Measurements from ENCODE around the gene SFMBT1. TPM values are rescaled to one million over a fixed set of nuclear protein-coding genes. Genes with fewer than 3 reads are reported as not detected.

The SFMBT1 gene
- total and polyA plus RNA-seq, 2 experiments from 2014 or later, result 5.3 to 24.0 TPM

GRCh38 chr3:53043738-53044137 is 2.1 kb downstream of the SFMBT1 start (continued):
- TF ChIP-seq, protein P1, sequence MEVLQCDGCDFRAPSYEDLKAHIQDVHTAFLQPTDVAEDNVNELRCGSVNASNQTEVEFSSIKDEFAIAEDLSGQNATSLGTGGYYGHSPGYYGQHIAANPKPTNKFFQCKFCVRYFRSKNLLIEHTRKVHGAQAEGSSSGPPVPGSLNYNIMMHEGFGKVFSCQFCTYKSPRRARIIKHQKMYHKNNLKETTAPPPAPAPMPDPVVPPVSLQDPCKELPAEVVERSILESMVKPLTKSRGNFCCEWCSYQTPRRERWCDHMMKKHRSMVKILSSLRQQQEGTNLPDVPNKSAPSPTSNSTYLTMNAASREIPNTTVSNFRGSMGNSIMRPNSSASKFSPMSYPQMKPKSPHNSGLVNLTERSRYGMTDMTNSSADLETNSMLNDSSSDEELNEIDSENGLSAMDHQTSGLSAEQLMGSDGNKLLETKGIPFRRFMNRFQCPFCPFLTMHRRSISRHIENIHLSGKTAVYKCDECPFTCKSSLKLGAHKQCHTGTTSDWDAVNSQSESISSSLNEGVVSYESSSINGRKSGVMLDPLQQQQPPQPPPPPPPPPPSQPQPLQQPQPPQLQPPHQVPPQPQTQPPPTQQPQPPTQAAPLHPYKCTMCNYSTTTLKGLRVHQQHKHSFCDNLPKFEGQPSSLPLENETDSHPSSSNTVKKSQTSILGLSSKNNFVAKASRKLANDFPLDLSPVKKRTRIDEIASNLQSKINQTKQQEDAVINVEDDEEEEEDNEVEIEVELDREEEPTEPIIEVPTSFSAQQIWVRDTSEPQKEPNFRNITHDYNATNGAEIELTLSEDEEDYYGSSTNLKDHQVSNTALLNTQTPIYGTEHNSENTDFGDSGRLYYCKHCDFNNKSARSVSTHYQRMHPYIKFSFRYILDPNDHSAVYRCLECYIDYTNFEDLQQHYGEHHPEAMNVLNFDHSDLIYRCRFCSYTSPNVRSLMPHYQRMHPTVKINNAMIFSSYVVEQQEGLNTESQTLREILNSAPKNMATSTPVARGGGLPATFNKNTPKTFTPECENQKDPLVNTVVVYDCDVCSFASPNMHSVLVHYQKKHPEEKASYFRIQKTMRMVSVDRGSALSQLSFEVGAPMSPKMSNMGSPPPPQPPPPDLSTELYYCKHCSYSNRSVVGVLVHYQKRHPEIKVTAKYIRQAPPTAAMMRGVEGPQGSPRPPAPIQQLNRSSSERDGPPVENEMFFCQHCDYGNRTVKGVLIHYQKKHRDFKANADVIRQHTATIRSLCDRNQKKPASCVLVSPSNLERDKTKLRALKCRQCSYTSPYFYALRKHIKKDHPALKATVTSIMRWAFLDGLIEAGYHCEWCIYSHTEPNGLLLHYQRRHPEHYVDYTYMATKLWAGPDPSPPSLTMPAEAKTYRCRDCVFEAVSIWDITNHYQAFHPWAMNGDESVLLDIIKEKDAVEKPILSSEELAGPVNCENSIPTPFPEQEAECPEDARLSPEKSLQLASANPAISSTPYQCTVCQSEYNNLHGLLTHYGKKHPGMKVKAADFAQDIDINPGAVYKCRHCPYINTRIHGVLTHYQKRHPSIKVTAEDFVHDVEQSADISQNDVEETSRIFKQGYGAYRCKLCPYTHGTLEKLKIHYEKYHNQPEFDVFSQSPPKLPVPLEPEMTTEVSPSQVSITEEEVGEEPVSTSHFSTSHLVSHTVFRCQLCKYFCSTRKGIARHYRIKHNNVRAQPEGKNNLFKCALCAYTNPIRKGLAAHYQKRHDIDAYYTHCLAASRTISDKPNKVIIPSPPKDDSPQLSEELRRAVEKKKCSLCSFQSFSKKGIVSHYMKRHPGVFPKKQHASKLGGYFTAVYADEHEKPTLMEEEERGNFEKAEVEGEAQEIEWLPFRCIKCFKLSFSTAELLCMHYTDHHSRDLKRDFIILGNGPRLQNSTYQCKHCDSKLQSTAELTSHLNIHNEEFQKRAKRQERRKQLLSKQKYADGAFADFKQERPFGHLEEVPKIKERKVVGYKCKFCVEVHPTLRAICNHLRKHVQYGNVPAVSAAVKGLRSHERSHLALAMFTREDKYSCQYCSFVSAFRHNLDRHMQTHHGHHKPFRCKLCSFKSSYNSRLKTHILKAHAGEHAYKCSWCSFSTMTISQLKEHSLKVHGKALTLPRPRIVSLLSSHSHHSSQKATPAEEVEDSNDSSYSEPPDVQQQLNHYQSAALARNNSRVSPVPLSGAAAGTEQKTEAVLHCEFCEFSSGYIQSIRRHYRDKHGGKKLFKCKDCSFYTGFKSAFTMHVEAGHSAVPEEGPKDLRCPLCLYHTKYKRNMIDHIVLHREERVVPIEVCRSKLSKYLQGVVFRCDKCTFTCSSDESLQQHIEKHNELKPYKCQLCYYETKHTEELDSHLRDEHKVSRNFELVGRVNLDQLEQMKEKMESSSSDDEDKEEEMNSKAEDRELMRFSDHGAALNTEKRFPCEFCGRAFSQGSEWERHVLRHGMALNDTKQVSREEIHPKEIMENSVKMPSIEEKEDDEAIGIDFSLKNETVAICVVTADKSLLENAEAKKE (CRISPR knock-in tag; IDR thresholded peaks at IDR 0.05), result no peak
- TF ChIP-seq EZH2 (IDR thresholded peaks at IDR 0.05; ENCODE audit: low read depth, unreplicated experiment), result no peak
- TF ChIP-seq POLR2AphosphoS5 (IDR thresholded peaks at IDR 0.05; ENCODE audit: low read depth), result no peak
- no peak for TF ChIP-seq CREB1 (CRISPR knock-in tag; IDR thresholded peaks at IDR 0.05; ENCODE audit: low read depth)
- no peak for TF ChIP-seq ETS1 (IDR thresholded peaks at IDR 0.05)
- TF ChIP-seq ZNF114 (CRISPR knock-in tag; IDR thresholded peaks at IDR 0.05), result no peak

GRCh38 chr3:53042651-53043050 is 3.2 kb downstream of the SFMBT1 start:
- ATAC-seq, result no peak
- no peak overlapping the region for H3K27ac Mint-ChIP-seq
- H3K4me3 Mint-ChIP-seq, result 0 out of 3 replicates have a peak overlapping the region, but pooled peaks have one; percentile 2

More at GRCh38 chr3:53042651-53043050, 3.2 kb downstream of the SFMBT1 start:
- Histone ChIP-seq H3K27me3 (ENCODE audit: insufficient read depth) (peaks cover 27% of the 10 kb centered on the region), H3K79me2 (replicated peaks; ENCODE audit: insufficient read depth) (peaks cover 60% of the 10 kb centered on the region), H3F3A (replicated peaks; ENCODE audit: low read depth) (peaks cover 22% of the 10 kb centered on the region), H3K4me2 (peak overlapping the region; percentile 82), H3K27ac (ENCODE audit: low read depth) (no peak overlapping the region), H3K4me3 (no peak overlapping the region), H3K9me2 (ENCODE audit: insufficient read depth) (no peaks in the 10 kb centered on the region), H3K36me3 (ENCODE audit: insufficient read depth) (no peaks in the 10 kb centered on the region), H2AFZ (no peak overlapping the region), H4K20me1 (replicated peaks; ENCODE audit: insufficient read depth) (peaks cover 9% of the 10 kb centered on the region), H3K4me1 (ENCODE audit: insufficient read depth) (peaks cover 23% of the 10 kb centered on the region)
- DNase-seq (ENCODE audit: low spot score), result no peak
- H3K9me3 Mint-ChIP-seq, result no peaks in the 10 kb centered on the region; the same call in 2 of the 3 replicates
- H3K36me3 Mint-ChIP-seq (ENCODE audit: low read depth), result peaks cover 2% of the 10 kb centered on the region; the same call in 1 of the 3 replicates
- H3K27me3 Mint-ChIP-seq (ENCODE audit: insufficient read depth, low read depth, poor library complexity), result peaks cover 21% of the 10 kb centered on the region
- TF ChIP-seq NANOG (IDR thresholded peaks at IDR 0.05; ENCODE audit: borderline replicate concordance) (no peak), CTCF (conservative IDR thresholded peaks at IDR 0.05; ENCODE audit: low read depth in 2 of 2) (no peak), STAT1 (IDR thresholded peaks at IDR 0.05; ENCODE audit: unreplicated experiment) (no peak), POLR2AphosphoS5 (IDR thresholded peaks at IDR 0.05; ENCODE audit: low read depth) (no peak)
- H3K4me1 Mint-ChIP-seq, result peaks cover 36% of the 10 kb centered on the region

All from GM23338 (cell line).